Measurements from ENCODE around the gene ZFYVE9.
"Not testable (repeated sequence)": the region's sequence is repeated elsewhere in the genome, so short reads cannot be mapped to it uniquely, and the experiment has no call there.

ZFYVE9 gene

GRCh38 chr1:52191395-52191965 lies 49.6 kb downstream of the ZFYVE9 start:
- DNase-seq = no peak

- DNase-seq = no peak
Measured at GRCh38 chr1:52192024-52192423, 50.1 kb downstream of the ZFYVE9 start.

GRCh38 chr1:52192436-52192835 lies 50.5 kb downstream of the ZFYVE9 start:
- no peak for DNase-seq

GRCh38 chr1:52193985-52194384 lies 52.1 kb downstream of the ZFYVE9 start:
- no peak for DNase-seq

- no peak for DNase-seq
Measured at GRCh38 chr1:52195161-52195560, 53.3 kb downstream of the ZFYVE9 start.

- no peak for DNase-seq
Measured at GRCh38 chr1:52203935-52204625, 62.2 kb downstream of the ZFYVE9 start.

- no peak for DNase-seq
Measured at GRCh38 chr1:52204696-52205095, 62.8 kb downstream of the ZFYVE9 start.

GRCh38 chr1:52206686-52207085 lies 64.8 kb downstream of the ZFYVE9 start:
- DNase-seq = not testable (repeated sequence)

GRCh38 chr1:52209429-52209828 lies 67.5 kb downstream of the ZFYVE9 start:
- no peak for DNase-seq

- DNase-seq = no peak
Measured at GRCh38 chr1:52210044-52210443, 68.2 kb downstream of the ZFYVE9 start.

GRCh38 chr1:52216907-52217458 lies 75.1 kb downstream of the ZFYVE9 start:
- no peak for DNase-seq

GRCh38 chr1:52225174-52225573 lies 83.3 kb downstream of the ZFYVE9 start:
- no peak for DNase-seq

- no peak for DNase-seq
Measured at GRCh38 chr1:52229494-52229893, 87.6 kb downstream of the ZFYVE9 start.

GRCh38 chr1:52233463-52233862 lies 91.6 kb downstream of the ZFYVE9 start:
- no peak for DNase-seq

GRCh38 chr1:52234014-52234413 lies 92.1 kb downstream of the ZFYVE9 start:
- DNase-seq = no peak

GRCh38 chr1:52234708-52235107 lies 92.8 kb downstream of the ZFYVE9 start:
- no peak for DNase-seq

GRCh38 chr1:52235646-52236045 lies 93.8 kb downstream of the ZFYVE9 start:
- DNase-seq = no peak

GRCh38 chr1:52237430-52237829 lies 95.5 kb downstream of the ZFYVE9 start:
- DNase-seq = no peak

GRCh38 chr1:52238474-52238873 lies 96.6 kb downstream of the ZFYVE9 start:
- no peak for DNase-seq

GRCh38 chr1:52238887-52239707 lies 97.2 kb downstream of the ZFYVE9 start:
- no peak for DNase-seq

- DNase-seq = no peak
Measured at GRCh38 chr1:52239708-52240001, 97.8 kb downstream of the ZFYVE9 start.

GRCh38 chr1:52240592-52241210 lies 98.8 kb downstream of the ZFYVE9 start:
- no peak for DNase-seq

GRCh38 chr1:52243221-52243987 lies 101.5 kb downstream of the ZFYVE9 start:
- DNase-seq = no peak

Measured in stimulated activated CD4-positive, alpha-beta T cell treated with anti-CD3 and anti-CD28 coated beads, Interleukin-4, amount 100 ng/mL, for 24 hours (primary cell).